ENCODE results near the gene OR2L3.
"Not testable (repeated sequence)": the region's sequence is repeated elsewhere in the genome, so short reads cannot be mapped to it uniquely, and the experiment has no call there.

The OR2L3 gene, protein sequence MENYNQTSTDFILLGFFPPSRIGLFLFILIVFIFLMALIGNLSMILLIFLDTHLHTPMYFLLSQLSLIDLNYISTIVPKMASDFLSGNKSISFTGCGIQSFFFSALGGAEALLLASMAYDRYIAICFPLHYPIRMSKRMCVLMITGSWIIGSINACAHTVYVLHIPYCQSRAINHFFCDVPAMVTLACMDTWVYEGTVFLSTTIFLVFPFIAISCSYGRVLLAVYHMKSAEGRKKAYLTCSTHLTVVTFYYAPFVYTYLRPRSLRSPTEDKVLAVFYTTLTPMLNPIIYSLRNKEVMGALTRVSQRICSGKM

GRCh38 chr1:248046536-248046935 is at the start of gene OR2L3:
Gene OR2L3, plus strand, starts transcription at chr1:248046836. Its CDS starts 13,846 bp downstream, at chr1:248060682.
- no peak for DNase-seq

DNA sequence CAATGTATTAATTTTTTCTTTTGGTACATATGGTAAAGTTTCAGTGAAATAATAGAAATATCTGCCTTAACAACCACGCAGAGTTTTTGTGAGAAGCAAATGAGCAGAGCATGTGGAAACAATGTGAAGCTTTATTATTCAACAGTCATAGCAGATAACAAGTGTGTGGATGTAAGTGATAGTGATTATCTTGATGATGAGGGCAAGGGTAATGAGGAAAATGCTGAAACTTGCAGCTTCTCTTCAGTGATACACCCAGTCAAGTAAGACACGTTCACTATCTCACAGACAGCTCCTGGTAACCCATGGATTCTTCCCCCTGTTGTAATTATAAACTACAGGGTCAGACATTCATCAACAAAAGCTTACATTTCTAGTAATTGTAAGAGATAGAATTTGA is 47.8 kb upstream of the OR2L3 start:
- DNase-seq: no peak

- no peak for DNase-seq
Observed at GRCh38 chr1:248000169-248000568, 46.5 kb upstream of the OR2L3 start.

DNA sequence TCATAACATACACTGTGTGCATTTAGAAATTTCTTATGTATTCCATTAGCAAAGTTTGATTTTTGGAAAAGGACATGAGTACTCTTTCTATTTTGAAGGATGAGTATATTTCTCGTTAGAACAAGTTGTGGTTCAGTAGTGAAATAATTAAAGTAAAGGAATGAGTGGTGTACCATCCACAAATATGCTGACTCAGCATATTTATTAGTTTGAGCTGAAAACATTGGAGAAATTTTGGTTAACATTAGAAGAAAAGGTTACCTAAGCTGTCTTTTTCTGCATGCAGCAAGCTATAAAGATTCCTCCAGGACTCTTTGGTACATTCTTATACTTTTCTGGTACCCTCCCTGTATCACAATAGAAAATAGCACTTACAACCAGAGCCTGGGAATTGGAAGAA is 38.9 kb upstream of the OR2L3 start:
- no peak for DNase-seq

- DNase-seq: no peak
Observed at GRCh38 chr1:248009681-248010080, 37.0 kb upstream of the OR2L3 start.

GRCh38 chr1:248013229-248013710 is 33.4 kb upstream of the OR2L3 start, which contains the start of gene OR2L5:
Gene OR2L5, plus strand, starts transcription at chr1:248013660. Its CDS starts 8,288 bp downstream, at chr1:248021948.
- no peak for DNase-seq

DNA sequence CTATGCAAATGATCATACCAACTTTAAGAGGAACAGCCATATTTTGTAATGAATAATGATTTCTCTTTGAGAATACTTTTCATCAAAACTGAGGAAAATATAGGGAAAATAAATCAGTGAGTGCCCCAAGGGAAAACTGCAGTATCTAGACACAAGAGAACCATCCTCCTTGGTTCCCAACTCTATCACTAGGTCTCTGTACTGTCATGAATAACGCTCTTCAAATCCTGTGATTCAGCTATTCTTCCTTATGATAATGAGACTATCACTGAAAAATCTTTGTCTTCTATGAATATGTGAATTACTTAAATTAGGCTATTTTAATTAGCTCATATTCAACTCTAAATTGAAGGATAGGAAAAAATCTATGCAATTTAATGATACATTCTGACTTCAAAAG is 30.8 kb upstream of the OR2L3 start:
- DNase-seq: no peak

DNA sequence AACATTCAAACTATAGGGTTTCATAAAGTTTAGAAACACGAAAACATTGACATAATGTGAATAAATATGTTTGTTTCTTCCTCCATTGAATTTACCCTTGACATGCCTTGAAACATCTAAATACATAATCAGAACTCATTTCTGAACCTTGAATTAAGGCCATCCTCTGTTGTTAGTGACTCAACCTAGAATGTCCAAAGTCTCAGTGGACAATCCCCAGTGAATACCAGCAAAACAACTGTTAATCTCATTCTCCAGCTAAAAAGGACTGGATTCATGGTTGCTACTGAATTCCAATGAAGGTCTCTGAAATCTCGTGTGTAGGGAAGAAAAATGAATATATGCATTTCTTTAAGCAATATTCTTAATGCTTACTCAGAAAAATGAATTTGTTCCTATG is 16.9 kb upstream of the OR2L3 start, which contains the start of gene OR2L2:
Gene OR2L2, plus strand, starts transcription at position 301 of the 400 bp plus-strand sequence. CDS start 8,198 bp downstream, outside the sequence.
- no peak for DNase-seq

- no peak for DNase-seq
Observed at GRCh38 chr1:248045209-248045608, 1.4 kb upstream of the OR2L3 start.

GRCh38 chr1:248047008-248047407 is 372 bp downstream of the OR2L3 start:
- no peak for DNase-seq

GRCh38 chr1:248054671-248055070 is 8.0 kb downstream of the OR2L3 start:
- DNase-seq: no peak

DNA sequence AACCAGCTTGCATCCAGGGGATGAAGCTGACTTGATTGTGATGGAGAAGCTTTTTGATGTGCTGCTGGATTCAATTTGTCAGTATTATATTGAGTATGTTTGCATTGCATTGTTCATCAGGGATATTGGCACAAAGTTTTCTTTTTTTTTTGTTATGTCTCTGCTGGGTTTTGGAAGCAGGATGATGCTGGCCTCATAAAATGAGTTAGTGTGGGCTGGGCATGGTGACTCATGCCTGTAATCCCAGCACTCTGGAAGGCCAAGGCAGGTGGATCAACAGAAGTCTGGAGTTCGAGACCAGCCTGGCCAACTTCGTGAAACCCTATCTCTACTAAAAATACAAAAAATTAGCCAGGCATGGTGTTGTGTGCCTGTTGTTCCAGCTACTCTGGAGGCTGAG is 8.6 kb downstream of the OR2L3 start:
- DNase-seq: no peak

DNA sequence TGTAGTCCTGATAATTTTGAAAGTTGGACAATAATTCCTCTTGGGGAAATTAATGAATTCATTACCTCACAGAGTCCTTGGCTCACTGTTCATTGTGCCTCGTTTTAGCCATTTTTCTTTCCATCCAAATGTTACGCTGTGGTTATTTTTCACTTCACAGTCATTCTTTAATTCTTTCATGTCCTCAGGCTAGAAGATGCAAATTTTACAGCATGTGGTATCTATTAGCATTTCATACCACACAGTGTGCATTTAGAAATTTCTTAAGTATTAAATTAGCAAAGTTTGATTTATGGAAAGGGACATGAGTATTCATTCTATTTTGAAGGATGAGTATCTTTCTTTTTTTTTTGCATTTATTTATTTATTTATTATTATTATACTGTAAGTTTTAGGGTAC is 18.4 kb downstream of the OR2L3 start:
- no peak for DNase-seq

GRCh38 chr1:248065604-248066003 is 19.0 kb downstream of the OR2L3 start:
- no peak for DNase-seq

- DNase-seq: not testable (repeated sequence)
Observed at GRCh38 chr1:248083864-248084263, 37.2 kb downstream of the OR2L3 start.

DNA sequence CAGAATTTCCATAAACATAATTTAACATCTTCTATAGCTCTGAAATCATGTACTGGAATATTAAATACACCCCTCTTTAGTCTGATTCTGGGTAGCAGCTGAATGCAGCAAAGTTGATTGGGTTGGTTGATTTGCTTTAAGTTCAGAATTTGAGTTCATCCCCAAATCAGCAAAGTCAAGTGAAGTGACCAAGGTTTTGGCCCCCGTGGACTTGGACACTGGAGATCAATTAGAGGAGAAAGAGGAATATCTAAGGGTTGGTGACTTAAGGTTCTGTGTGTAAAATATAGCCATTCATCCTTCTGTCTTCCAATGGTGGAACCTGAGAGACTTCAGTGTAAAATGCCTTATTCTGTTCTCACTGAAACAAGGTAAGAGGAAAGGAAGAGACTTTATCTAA is 48.2 kb downstream of the OR2L3 start, which contains the start of gene OR2L13:
Gene OR2L13, plus strand, starts transcription at position 301 of the 400 bp plus-strand sequence. CDS start 4,192 bp downstream, outside the sequence.
- DNase-seq: no peak

DNA sequence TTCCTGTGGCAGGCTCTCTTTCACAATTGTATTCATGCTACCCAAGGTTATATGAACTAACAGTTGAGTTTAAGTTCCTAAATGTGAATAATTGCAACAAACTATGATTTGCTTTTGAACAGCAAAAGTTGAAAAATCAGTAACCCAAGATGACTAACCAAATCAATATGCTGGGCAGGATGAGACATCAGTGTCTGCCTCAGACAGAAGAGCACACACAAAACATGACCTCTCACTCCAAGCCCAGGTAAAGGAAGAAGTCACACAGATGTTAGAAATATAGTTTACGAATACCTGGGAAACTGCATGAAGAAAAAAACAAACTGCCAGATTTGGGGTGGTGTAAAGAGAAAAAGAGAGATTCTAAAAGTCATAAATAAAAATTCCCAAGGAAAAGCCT is 51.9 kb downstream of the OR2L3 start:
- no peak for DNase-seq

GRCh38 chr1:248102847-248103246 is 56.2 kb downstream of the OR2L3 start:
- DNase-seq: no peak

DNA sequence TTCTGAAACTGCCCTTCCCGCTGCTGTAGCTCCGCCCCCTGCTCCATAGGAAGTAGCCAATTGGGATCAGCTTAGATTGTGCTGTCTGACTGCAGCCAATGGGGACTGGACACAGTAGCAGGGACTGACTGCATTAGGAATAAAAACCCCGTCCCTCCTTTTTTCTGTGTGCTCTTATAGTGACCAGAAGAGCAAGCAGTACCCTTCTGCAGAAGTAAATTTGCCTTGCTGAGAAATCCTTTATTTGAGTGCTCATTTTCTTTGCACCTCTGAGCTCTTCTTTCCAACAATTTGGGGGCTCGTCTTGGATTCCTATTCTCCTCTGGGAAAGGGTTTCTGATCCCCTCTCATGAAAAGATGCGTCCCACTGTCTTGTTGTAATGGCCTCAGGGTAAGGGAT is 64.5 kb downstream of the OR2L3 start:
- DNase-seq: no peak

Data from NCI-H1092 (cell line).